Esophagus muscularis mucosa (tissue), 3 donors: ENCODE data around the gene PSMD12.

Source experiments
- CTCF ChIP-seq, 3 experiments: fragments of 200-600 bp in 2 of 3; fragments of 450-650 bp in 1 of 3; sonication (generic) in 2 of 3; IDR thresholded peaks; one replicate each; pipeline ENCODE4 v1.5.1; 2017 to 2019; ENCODE audit warnings: antibody characterized with exemption in 3 of 3, mild to moderate bottlenecking in 2 of 3, moderate library complexity in 1 of 3
- POLR2A ChIP-seq: fragments of 450-650 bp; IDR thresholded peaks from one replicate; pipeline ENCODE4 v1.6.1; 2017; ENCODE audit warnings: antibody characterized with exemption, moderate library complexity, mild to moderate bottlenecking, low read depth

GRCh38 chr17:67386965-67387551 lies 20.7 kb upstream of the PSMD12 start:
- TF ChIP-seq CTCF (IDR thresholded peaks at IDR 0.05) (peak; percentile 52 to 69 (median 64)), POLR2A (no peak)
